Thoracic aorta (tissue), 2 donors: ENCODE results near the gene OR5C1. TPM values are rescaled to one million over a fixed set of nuclear protein-coding genes. Genes with fewer than 3 reads are reported as not detected.
"Not testable (repeated sequence)": the region's sequence is repeated elsewhere in the genome, so short reads cannot be mapped to it uniquely, and the experiment has no call there.

Source experiments
- ATAC-seq: fragments of 150-250 bp; one replicate; pipeline ENCODE4 v1.8.0; 2017; ENCODE audit warnings: low read depth; ENCODE audit not compliant: insufficient number of reproducible peaks, low FRiP score
- DNase-seq: peaks from one replicate; pipeline ENCODE4 v3.0.0-alpha.2; 2020; ENCODE audit warnings: low spot score
- H3K27ac ChIP-seq, 2 donors: fragments of 200-600 bp; sonication (generic); 1 replicate in 1 of 2; 2 replicates in 1 of 2; pipeline ENCODE4 v1.5.1; 2016; ENCODE audit warnings: mild to moderate bottlenecking in 2 of 2, moderate library complexity in 2 of 2
- H3K27me3 ChIP-seq: fragments of 200-600 bp; sonication (generic); replicated peaks from 2 replicates; pipeline ENCODE4 v1.6.0; 2016; ENCODE audit warnings: mild to moderate bottlenecking; ENCODE audit not compliant: insufficient read depth
- H3K36me3 ChIP-seq: fragments of 200-600 bp; sonication (generic); one replicate; pipeline ENCODE4 v1.5.1; 2016
- H3K4me1 ChIP-seq, 2 donors: fragments of 200-600 bp; sonication (generic); 1 replicate in 1 of 2; 2 replicates in 1 of 2; pipeline versions ENCODE4 v1.5.1 to v1.6.0; 2016; ENCODE audit warnings: low read depth in 2 of 2, mild to moderate bottlenecking in 1 of 2; ENCODE audit not compliant: control insufficient read depth in 1 of 2
- H3K4me3 ChIP-seq: fragments of 200-600 bp; sonication (generic); 2 replicates; pipeline ENCODE4 v1.5.1; 2016; ENCODE audit warnings: mild to moderate bottlenecking
- H3K9me3 ChIP-seq: fragments of 200-600 bp; sonication (generic); 2 replicates; pipeline ENCODE4 v1.5.1; 2016
- total RNA-seq, 2 donors: library from RNA; depleted of rRNA; stranded (reverse); fragments of >200 nt; gene quantifications; one replicate each; pipeline versions ENCODE4 v1.1.0 to v1.2.3, GENCODE V29; 2016
- TF ChIP-seq, protein P1 (sequence below): fragments of 200-600 bp; sonication (generic); IDR thresholded peaks from one replicate; pipeline ENCODE4 v1.5.1; 2019; ENCODE audit warnings: antibody characterized with exemption

The OR5C1 gene
- total RNA-seq, 2 donors from 2014 or later, result not detected

DNA sequence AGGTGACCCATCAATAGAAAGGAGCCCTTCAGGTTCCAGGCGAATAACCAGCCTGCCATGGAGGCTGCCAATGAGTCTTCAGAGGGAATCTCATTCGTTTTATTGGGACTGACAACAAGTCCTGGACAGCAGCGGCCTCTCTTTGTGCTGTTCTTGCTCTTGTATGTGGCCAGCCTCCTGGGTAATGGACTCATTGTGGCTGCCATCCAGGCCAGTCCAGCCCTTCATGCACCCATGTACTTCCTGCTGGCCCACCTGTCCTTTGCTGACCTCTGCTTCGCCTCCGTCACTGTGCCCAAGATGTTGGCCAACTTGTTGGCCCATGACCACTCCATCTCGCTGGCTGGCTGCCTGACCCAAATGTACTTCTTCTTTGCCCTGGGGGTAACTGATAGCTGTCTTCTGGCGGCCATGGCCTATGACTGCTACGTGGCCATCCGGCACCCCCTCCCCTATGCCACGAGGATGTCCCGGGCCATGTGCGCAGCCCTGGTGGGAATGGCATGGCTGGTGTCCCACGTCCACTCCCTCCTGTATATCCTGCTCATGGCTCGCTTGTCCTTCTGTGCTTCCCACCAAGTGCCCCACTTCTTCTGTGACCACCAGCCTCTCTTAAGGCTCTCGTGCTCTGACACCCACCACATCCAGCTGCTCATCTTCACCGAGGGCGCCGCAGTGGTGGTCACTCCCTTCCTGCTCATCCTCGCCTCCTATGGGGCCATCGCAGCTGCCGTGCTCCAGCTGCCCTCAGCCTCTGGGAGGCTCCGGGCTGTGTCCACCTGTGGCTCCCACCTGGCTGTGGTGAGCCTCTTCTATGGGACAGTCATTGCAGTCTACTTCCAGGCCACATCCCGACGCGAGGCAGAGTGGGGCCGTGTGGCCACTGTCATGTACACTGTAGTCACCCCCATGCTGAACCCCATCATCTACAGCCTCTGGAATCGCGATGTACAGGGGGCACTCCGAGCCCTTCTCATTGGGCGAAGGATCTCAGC, 11.6 kb downstream of the OR5C1 start, which contains the start of gene OR1K1:
TSS of gene OR1K1 (plus strand) at position 58 of the 995 bp plus-strand sequence. CDS start at position 58, 0 bp downstream.
- H3K9me3 ChIP-seq, result no peaks in the 10 kb centered on the region
- DNase-seq (no peak), ATAC-seq (no peak)
- H3K36me3 ChIP-seq, result no peaks in the 10 kb centered on the region
- TF ChIP-seq, protein P1, sequence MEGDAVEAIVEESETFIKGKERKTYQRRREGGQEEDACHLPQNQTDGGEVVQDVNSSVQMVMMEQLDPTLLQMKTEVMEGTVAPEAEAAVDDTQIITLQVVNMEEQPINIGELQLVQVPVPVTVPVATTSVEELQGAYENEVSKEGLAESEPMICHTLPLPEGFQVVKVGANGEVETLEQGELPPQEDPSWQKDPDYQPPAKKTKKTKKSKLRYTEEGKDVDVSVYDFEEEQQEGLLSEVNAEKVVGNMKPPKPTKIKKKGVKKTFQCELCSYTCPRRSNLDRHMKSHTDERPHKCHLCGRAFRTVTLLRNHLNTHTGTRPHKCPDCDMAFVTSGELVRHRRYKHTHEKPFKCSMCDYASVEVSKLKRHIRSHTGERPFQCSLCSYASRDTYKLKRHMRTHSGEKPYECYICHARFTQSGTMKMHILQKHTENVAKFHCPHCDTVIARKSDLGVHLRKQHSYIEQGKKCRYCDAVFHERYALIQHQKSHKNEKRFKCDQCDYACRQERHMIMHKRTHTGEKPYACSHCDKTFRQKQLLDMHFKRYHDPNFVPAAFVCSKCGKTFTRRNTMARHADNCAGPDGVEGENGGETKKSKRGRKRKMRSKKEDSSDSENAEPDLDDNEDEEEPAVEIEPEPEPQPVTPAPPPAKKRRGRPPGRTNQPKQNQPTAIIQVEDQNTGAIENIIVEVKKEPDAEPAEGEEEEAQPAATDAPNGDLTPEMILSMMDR, result no peak
- H3K4me3 ChIP-seq, result no peak within 1 kb of the TSS
- H3K27ac ChIP-seq, result no peak within 1 kb of the TSS
- H3K27me3 ChIP-seq, result no peaks in the 10 kb centered on the region
- H3K4me1 ChIP-seq, result no peaks in the 10 kb centered on the region

DNA sequence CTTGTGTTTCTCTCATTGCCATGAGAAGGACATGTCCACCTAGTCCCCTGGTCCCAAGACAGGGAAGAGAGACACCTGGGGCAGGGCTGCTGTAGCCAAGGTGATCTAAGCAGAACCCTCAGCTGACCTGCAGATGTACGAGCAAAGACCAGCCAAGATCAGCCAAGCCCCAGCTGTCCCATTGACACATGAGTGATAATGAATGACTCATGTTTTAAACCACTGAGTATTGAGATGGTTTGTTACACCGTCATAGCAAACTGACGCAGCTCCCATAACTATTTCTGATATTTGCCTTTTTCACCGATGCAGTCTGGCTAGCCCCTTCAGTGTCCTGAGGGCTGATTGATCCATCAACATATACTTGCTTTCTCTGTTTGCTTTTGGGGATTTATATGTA, 17.9 kb downstream of the OR5C1 start:
- DNase-seq (no peak), ATAC-seq (no peak)
- TF ChIP-seq, protein P1, result no peak
- no peak overlapping the region for H3K27ac ChIP-seq
- H3K4me3 ChIP-seq, result no peak overlapping the region
- H3K36me3 ChIP-seq, result no peaks in the 10 kb centered on the region
- H3K9me3 ChIP-seq, result no peaks in the 10 kb centered on the region
- no peaks in the 10 kb centered on the region for H3K4me1 ChIP-seq
- no peaks in the 10 kb centered on the region for H3K27me3 ChIP-seq

DNA sequence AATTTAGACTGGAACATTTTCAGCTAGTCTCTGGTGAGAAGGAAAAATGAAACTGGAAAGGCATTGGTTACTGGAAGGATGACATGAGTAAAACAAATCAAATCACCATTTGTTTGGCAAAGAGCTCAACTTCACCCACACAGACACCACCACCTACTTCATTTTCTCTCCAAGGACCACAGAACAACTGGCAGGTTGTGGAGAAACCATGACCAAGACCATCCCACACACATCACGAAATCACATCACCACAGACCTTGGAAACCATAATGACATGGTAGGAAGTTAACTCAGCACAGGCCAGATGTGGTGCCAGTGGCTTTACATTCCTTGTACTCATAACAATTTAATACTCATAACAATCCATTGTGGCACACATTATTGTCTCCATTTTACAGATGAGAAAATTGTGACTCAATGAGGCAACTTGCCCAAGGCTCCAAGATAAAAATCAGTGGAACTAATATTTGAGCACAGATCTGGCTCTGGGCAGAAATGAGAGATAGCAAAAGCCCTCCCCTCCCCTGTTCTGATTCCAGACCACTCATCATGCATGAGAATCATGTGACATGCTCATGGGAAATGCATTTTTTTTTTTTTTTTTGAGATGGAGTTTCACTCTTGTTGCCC, 18.7 kb downstream of the OR5C1 start:
- Histone ChIP-seq H3K36me3 (no peaks in the 10 kb centered on the region), H3K4me1 (no peaks in the 10 kb centered on the region), H3K27ac (no peak overlapping the region), H3K4me3 (no peak overlapping the region), H3K27me3 (no peaks in the 10 kb centered on the region), H3K9me3 (no peaks in the 10 kb centered on the region)
- TF ChIP-seq, protein P1, result no peak
- ATAC-seq, result no peak
- DNase-seq, result no peak

DNA sequence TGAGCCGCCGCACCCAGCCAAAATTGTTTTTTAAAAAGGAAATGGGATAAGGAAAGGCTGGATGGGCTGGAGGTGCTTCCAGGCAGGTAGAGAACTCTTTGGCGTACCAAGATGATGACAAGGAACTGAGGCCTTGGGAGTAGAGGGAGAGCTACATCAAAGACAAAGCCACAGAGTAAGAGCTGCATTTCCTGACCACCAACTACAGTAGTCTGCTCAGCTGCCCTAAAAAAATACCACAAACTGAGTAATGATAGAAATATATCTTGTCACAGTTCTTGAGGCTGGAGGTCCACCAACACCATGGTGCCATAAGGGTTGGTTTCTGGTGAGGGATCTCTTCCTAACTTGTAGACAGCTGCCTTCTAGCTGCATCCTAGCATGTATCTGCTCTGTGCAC, 19.4 kb downstream of the OR5C1 start:
- no peak overlapping the region for H3K4me3 ChIP-seq
- H3K36me3 ChIP-seq, result no peaks in the 10 kb centered on the region
- TF ChIP-seq, protein P1, result no peak
- H3K9me3 ChIP-seq, result no peaks in the 10 kb centered on the region
- no peak overlapping the region for H3K27ac ChIP-seq
- no peak for ATAC-seq
- no peaks in the 10 kb centered on the region for H3K4me1 ChIP-seq
- no peak for DNase-seq
- no peaks in the 10 kb centered on the region for H3K27me3 ChIP-seq

DNA sequence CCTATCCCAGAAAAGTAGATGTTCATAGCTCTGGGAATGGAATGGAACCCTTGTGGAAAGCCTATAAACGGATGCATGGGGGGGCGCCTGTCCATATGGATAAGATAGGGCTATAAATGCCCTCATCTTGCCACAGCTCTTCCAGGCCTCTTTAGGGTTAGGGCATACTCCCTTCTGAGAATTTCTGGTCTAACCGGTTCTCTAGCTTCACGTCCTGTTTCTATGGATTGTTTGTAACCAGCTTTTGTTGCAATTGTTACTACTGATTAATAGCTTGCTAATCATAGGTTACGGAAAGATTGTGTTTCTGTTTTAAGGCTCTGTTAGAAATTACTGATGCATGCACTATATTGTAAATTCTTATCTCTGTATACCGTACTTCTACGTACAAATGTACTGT, 20.5 kb downstream of the OR5C1 start:
- not testable (repeated sequence) for DNase-seq, ATAC-seq

More for the DNA sequence above, 20.5 kb downstream of the OR5C1 start:
- not testable (repeated sequence) for H3K36me3 ChIP-seq, H3K4me3 ChIP-seq, H3K27me3 ChIP-seq, H3K27ac ChIP-seq, H3K9me3 ChIP-seq, H3K4me1 ChIP-seq
